Mesenteric fat pad (tissue), 1 donor: ENCODE results near the gene ENO2. TPM values are rescaled to one million over a fixed set of nuclear protein-coding genes. Genes with fewer than 3 reads are reported as not detected.
A peak's percentile ranks its signal among the peaks of the same experiment; 100 is the strongest.
"Not testable (repeated sequence)": the region's sequence is repeated elsewhere in the genome, so short reads cannot be mapped to it uniquely, and the experiment has no call there.

Experiments
- DNase-seq: peaks from one replicate; pipeline ENCODE4 v3.0.0-alpha.2; 2020; ENCODE audit warnings: low spot score
- long read RNA-seq: library from polyadenylated mRNA; unstranded; transcript quantifications from one replicate; pipeline ENCODE4 v2.0.0, GENCODE V29; 2020
- total RNA-seq: library from RNA; stranded (reverse); fragmentation: NEBNext Ultra II Directional; extraction: Animal tissue kit (Norgen Biotek cat#: 25700); gene quantifications from one replicate; pipeline ENCODE4 v1.2.1, GENCODE V29; 2021
- donor health status: DM: yes; HTN: yes; CAD: no.

ENO2 gene
- 5.3 TPM for total RNA-seq
- long read RNA-seq, transcript ENO2-201 (12 exons, 2,423 nt): major isoform, 12 of 18 reads
- long read RNA-seq, partial matches to known transcripts: 2 of 18 reads
- long read RNA-seq, other reads (novel, unspliced or antisense): 4 of 18 reads

DNA sequence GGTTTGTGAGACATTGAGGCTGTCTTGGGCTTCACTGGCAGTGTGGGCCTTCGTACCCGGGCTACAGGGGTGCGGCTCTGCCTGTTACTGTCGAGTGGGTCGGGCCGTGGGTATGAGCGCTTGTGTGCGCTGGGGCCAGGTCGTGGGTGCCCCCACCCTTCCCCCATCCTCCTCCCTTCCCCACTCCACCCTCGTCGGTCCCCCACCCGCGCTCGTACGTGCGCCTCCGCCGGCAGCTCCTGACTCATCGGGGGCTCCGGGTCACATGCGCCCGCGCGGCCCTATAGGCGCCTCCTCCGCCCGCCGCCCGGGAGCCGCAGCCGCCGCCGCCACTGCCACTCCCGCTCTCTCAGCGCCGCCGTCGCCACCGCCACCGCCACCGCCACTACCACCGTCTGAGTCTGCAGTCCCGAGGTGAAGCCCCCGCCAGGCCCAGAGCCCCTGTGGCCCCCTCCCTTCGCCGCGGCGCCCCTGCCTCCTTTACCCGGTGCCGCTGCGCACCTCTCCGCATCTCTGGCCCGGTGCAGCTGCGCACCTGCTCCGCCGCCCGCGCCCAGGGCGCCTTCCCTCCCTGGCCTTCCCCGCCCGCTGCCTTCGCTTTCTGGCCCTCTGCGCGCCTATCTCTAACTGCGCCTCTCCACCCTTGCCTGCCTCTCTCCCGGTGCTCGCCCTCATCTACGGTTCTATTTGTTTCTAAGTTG is at the start of gene ENO2:
TSS of gene ENO2 (plus strand) at position 335 of the 701 bp plus-strand sequence. CDS start 1,253 bp downstream, outside the sequence.
- DNase-seq: no peak

- DNase-seq: not testable (repeated sequence)
Observed at GRCh38 chr12:6865307-6865706, 49.1 kb upstream of the ENO2 start.

- no peak for DNase-seq
Observed at GRCh38 chr12:6866163-6866919, 48.0 kb upstream of the ENO2 start.

- DNase-seq: no peak
Observed at GRCh38 chr12:6866920-6867412, 47.4 kb upstream of the ENO2 start.

- DNase-seq: peak; percentile 96
Observed at GRCh38 chr12:6867413-6868210, 46.8 kb upstream of the ENO2 start, which contains the start of gene TPI1. Gene TPI1 (plus strand): TSS chr12:6867531. CDS start chr12:6867567, 36 bp downstream.

DNA sequence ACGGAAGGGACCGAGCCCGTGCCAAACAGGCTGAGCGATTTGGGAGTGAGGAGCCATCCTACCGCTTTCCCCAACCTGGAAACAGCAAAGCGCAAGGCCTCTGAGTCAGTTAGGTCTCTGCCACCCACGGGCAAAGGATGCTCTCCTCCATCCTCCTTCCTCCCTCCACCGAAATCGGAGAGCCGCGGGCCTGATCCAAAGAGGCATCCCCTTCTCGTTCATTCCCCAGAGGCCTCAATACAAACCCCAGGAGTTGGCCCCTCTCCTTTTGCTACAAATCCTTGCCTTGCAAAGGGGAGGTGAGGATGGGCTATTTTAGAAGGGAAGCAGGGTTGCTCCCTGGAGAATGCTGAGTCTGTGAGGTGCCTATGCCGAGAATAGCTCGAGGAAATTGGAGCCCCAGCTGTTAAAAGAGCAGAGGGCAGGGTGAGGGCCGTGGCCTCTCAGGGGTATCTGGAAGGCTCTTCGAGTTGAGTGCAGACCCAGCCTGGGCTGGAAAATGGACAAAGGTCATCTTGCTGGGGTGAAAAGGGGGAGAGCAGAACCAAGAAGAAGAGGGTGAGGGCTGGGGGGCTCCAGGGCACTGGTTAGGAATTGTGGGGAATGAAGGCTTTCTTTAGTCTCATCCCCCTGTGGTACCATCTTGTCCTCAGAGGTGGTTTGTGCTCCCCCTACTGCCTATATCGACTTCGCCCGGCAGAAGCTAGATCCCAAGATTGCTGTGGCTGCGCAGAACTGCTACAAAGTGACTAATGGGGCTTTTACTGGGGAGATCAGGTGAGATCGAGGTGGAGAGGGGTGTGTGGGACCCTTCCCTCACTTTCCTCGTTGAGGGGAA is 46.0 kb upstream of the ENO2 start:
- DNase-seq: no peak

GRCh38 chr12:6869049-6870021 is 45.0 kb upstream of the ENO2 start:
- DNase-seq: no peak

DNA sequence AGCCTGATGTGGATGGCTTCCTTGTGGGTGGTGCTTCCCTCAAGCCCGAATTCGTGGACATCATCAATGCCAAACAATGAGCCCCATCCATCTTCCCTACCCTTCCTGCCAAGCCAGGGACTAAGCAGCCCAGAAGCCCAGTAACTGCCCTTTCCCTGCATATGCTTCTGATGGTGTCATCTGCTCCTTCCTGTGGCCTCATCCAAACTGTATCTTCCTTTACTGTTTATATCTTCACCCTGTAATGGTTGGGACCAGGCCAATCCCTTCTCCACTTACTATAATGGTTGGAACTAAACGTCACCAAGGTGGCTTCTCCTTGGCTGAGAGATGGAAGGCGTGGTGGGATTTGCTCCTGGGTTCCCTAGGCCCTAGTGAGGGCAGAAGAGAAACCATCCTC is 44.1 kb upstream of the ENO2 start:
- not testable (repeated sequence) for DNase-seq

- DNase-seq: no peak
Observed at GRCh38 chr12:6871052-6871957, 43.1 kb upstream of the ENO2 start.

- DNase-seq: peak; percentile 93
Observed at GRCh38 chr12:6872073-6873048, 42.0 kb upstream of the ENO2 start.

DNA sequence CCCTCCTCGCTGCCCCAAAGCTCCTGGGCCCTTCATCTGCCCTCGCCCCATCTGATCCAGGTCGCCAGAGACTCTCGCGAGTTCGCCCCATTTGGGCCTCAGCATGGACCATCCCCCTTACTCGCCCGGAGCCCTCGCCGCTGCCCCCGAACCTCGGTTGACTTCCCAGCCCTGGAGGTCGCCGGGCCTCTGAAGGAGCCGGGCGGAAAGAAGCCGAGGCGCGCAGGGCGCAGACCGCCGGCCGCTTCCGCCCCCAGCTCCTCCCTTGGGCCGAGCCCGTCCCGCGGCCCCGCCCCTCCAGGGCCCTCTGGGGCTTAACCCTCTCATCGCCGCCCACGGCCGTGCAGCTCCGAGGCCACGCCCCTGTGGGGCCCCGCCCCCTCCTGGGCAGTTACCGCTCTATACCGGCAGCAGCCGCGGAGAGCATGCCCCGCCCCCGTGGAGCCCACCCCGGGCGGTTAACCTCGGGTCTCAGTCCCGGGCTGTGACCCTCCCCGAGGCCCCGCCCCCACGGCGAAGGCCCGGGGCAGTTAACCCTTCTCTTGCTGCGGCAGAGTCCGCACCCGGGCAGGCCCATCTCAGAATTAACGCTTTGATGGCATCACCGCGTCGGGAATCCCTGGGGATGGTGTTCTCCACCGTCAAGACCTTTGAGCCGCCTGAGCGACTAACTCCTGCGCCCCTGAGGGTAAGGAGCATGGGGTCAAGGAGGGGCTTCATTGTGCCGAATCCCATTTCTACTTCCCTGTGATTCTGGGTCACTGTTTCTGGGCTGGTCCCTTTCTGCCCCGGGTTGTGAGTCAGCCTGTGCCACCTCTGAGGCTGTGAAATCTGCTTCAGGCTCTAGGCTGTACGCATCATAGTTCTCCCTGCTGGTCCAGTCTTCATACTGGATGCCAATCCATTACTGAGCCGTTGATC is 41.0 kb upstream of the ENO2 start, which contains the start of gene SPSB2:
TSS of gene SPSB2 (minus strand) at position 210 of the 921 bp plus-strand sequence. CDS start 402 bp downstream, outside the sequence.
- DNase-seq: peak; percentile 99

- not testable (repeated sequence) for DNase-seq
Observed at GRCh38 chr12:6874015-6874368, 40.4 kb upstream of the ENO2 start.

- not testable (repeated sequence) for DNase-seq
Observed at GRCh38 chr12:6879824-6880223, 34.6 kb upstream of the ENO2 start.

DNA sequence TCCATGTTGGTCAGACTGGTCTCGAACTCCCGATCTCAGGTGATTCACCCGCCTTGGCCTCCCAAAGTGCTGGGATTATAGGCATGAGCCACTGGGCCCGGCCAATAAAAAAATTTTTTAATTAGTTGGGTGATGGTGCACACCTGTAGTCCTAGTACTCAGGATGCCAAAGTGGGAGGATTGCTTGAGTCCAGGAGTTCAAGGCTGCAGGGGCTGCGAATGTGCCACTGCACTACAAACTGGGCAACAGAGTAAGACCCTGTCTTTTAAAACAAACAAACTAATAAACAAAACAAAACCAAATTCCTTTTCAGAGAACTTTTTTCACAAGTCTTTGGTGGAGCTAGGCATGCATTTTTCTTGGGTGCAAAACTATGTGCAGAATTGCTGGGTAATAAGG is 31.1 kb upstream of the ENO2 start:
- DNase-seq: no peak

DNA sequence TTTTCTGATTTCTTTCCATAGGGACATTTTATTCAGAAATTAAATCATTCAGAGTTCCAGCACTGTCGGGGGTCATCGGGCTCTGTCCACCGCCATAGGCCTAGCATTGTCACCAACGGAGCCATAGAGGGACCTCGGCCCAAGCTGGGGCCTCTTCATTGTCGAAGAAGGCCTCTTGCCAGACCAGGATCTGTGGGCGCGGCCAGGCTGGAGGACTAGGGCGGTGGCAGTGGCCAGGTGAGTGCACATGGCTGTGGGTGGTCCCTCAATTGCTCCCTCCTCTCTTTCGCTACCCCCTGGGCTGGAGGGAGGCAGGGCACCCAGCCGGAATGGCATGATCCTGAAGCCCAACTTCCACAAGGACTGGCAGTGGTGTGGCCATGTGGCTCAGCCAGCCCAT is 30.7 kb upstream of the ENO2 start:
- DNase-seq: no peak

- no peak for DNase-seq
Observed at GRCh38 chr12:6884539-6884938, 29.8 kb upstream of the ENO2 start.
